Sciatic nerve (tissue), 2 donors: Measurements from ENCODE around the gene MIA. TPM values are rescaled to one million over a fixed set of nuclear protein-coding genes. Genes with fewer than 3 reads are reported as not detected.
A peak's percentile ranks its signal among the peaks of the same experiment; 100 is the strongest.

Source experiments
- ATAC-seq: fragments of 200-7000 bp; cut with Tn5 transposase; one replicate; pipeline ENCODE4 v1.9.1; 2020; ENCODE audit warnings: mild to moderate bottlenecking, moderate library complexity
- DNase-seq: peaks from one replicate; pipeline ENCODE4 v3.0.0-alpha.2; 2020; ENCODE audit warnings: low spot score
- intact Hi-C: fragments of 100-400 bp; cut with DNase I; formaldehyde crosslinking; loops from one replicate; pipeline ENCODE4 v1.14.2; 2022
- total RNA-seq: library from RNA; stranded (reverse); fragmentation: NEBNext Ultra II Directional; extraction: Animal tissue kit (Norgen Biotek cat#: 25700); gene quantifications from one replicate; pipeline ENCODE4 v1.2.1, GENCODE V29; 2021
- donor health status: DM: no; HTN: no; CAD: no.
- donor health status: DM: no; HTN: no; CAD: no.

Gene MIA
- total RNA-seq, 1 donor from 2014 or later, result 173 TPM

- DNase-seq (peak; percentile 82), ATAC-seq (no peak)
- intact Hi-C loops, result loop anchor here (10.0 kb wide), 1 partner anchor 135 kb away; no protein-coding TSS in a partner anchor
These were observed 24.4 kb downstream of the MIA start for GRCh38 chr19:40799558-40800338.

- no peak for ATAC-seq
- DNase-seq, result no peak
- intact Hi-C loops, result loop anchor here (10.0 kb wide), 1 partner anchor 136 kb away; no protein-coding TSS in a partner anchor
These were observed 25.1 kb downstream of the MIA start for GRCh38 chr19:40800339-40800996.

GRCh38 chr19:40800997-40801377 lies 25.7 kb downstream of the MIA start:
- no peak for ATAC-seq
- DNase-seq, result no peak
- intact Hi-C loops, result loop anchor here (10.0 kb wide), 1 partner anchor 136 kb away; no protein-coding TSS in a partner anchor

GRCh38 chr19:40801426-40802299 lies 26.3 kb downstream of the MIA start:
- DNase-seq (no peak), ATAC-seq (no peak)
- intact Hi-C loops, result loop anchor here (10.0 kb wide), 1 partner anchor 137 kb away; no protein-coding TSS in a partner anchor

DNA sequence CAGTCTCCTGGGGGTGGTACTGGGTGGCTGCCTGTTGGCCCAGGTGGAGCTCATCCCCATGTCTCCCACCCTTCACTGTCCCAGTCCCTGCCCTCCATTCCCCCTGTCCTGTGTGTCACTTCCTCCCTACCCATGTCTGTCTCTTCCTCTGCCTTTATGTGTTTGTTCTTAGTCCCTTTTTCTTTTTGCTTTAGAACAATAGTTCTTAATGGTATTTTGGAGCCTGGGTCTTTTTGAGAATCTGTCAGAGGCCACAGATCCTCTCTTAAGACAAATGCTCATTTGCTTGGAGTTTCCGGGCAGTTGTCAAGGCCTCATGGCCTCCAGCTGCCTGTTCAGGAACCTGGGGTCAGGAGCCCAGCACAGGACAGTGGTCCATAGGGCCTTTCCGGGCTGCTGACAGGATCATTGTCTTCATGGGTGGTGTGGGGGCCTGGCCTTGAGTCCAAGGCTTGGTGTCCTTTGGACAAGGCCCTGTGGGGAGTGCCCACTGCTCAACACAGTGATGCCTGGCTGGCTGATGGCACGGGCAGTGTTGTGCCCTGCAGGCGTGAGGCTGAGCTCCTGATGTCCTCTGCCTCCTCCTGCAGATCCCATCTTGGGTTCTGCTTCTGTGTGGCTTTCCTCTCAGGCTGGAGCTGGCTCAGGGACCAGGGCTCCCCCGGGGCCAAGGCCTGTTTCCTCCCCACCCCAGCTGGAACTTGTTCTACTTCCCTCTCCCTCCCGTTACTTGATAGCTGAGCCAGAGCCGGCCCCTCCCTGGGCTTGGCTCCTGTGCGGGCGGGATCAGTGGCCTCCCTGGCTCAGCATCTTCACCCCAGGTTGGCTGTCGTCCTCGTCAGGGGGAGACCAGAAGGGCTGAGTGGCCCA lies 27.2 kb downstream of the MIA start:
- intact Hi-C loops, result loop anchor here (10.0 kb wide), 1 partner anchor 138 kb away; no protein-coding TSS in a partner anchor
- ATAC-seq, result peak; percentile 9
- DNase-seq, result no peak

GRCh38 chr19:40803170-40803856 lies 28.0 kb downstream of the MIA start:
- DNase-seq (no peak), ATAC-seq (no peak)
- intact Hi-C loops, result loop anchor here (10.0 kb wide), 1 partner anchor 139 kb away; no protein-coding TSS in a partner anchor

GRCh38 chr19:40803857-40804782 lies 28.8 kb downstream of the MIA start:
- intact Hi-C loops, result loop anchor here (10.0 kb wide), 1 partner anchor 139 kb away; no protein-coding TSS in a partner anchor
- ATAC-seq (no peak), DNase-seq (no peak)

GRCh38 chr19:40804783-40805242 lies 29.5 kb downstream of the MIA start:
- intact Hi-C loops, result loop anchor here (10.0 kb wide), 1 partner anchor 140 kb away; no protein-coding TSS in a partner anchor

GRCh38 chr19:40805258-40805868 lies 30.0 kb downstream of the MIA start:
- intact Hi-C loops, result loop anchor here (10.0 kb wide), 1 partner anchor 141 kb away; no protein-coding TSS in a partner anchor
- no peak for DNase-seq
- ATAC-seq, result no peak

More at GRCh38 chr19:40804783-40805242, 29.5 kb downstream of the MIA start:
- DNase-seq, result no peak
- no peak for ATAC-seq

DNA sequence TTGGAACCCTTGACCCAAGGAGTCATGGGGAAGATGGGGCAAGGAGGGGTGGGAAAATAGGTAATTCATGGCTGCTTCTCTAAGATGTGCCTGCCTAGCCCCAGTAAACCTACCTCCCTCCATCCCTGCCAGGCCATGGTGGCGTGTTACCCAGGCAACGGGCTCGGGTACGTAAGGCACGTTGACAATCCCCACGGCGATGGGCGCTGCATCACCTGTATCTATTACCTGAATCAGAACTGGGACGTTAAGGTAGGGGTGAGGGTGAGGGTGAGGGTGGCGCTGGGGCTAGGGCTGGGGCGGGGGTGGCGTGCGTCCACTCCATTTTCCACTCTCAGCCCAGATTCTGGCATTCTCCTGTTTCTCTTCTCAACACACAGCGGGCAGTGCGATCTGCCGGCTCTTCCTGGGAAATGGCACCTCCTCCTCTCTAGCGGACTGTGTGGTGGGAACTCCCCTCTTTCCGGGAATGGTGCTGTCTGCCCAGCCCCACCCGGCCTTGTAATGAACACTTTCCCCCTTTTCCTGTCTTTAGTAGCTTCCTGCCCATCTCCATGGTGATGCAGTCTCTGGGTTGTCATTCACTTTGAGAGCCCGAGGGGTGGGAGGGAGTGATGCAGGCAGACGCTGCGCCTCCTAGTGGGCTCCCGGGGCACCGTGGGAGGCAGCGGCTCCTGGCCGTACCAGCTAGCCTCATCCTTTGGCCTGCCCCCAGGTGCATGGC lies 31.3 kb downstream of the MIA start:
- intact Hi-C loops, result loop anchor here (10.0 kb wide), 1 partner anchor 142 kb away; no protein-coding TSS in a partner anchor
- DNase-seq (peak; percentile 87), ATAC-seq (peak; percentile 68)

GRCh38 chr19:40807147-40808020 lies 32.1 kb downstream of the MIA start:
- DNase-seq (no peak), ATAC-seq (no peak)
- intact Hi-C loops, result loop anchor here (10.0 kb wide), 1 partner anchor 143 kb away; no protein-coding TSS in a partner anchor

- intact Hi-C loops, result loop anchor here (10.0 kb wide), 1 partner anchor 143 kb away; no protein-coding TSS in a partner anchor
- DNase-seq (no peak), ATAC-seq (no peak)
These were observed 32.7 kb downstream of the MIA start for GRCh38 chr19:40808021-40808325.

DNA sequence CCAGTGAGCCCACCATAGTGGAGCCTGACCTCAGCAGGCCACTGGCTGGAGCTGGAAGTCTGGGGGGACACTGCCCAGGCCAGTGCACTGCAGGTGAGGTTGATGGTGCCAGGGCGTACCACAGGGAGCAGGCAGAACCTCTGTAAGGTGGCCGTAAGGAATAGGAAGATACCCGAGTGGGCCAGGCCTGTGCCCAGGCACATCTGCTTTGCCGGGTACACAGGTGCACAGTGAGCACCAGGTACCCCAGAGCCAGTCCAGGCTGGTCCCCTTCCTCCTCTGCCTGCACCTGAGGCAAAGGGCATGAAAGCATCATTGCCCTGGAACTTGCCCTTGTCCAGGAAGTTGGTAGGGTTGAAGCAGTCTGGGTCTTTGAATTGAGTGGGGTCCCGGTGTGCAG lies 33.2 kb downstream of the MIA start:
- ATAC-seq, result no peak
- no peak for DNase-seq
- intact Hi-C loops, result loop anchor here (10.0 kb wide), 1 partner anchor 144 kb away; no protein-coding TSS in a partner anchor
